ENCODE results near the gene EPO.
"Not testable (repeated sequence)": the region's sequence is repeated elsewhere in the genome, so short reads cannot be mapped to it uniquely, and the experiment has no call there.

Gene EPO

GRCh38 chr7:100744605-100745004 is 24.3 kb downstream of the EPO start:
- no peak for DNase-seq

- peak; percentile 55 for DNase-seq
These were observed 24.9 kb downstream of the EPO start for GRCh38 chr7:100745184-100745583.

- DNase-seq, result no peak
These were observed 32.7 kb downstream of the EPO start for GRCh38 chr7:100752994-100753393.

- DNase-seq, result no peak
These were observed 33.5 kb downstream of the EPO start for GRCh38 chr7:100753750-100754149.

GRCh38 chr7:100759357-100760171 is 39.3 kb downstream of the EPO start:
- DNase-seq, result no peak

GRCh38 chr7:100762841-100763240 is 42.6 kb downstream of the EPO start:
- DNase-seq, result not testable (repeated sequence)

- no peak for DNase-seq
These were observed 43.4 kb downstream of the EPO start for GRCh38 chr7:100763556-100764140.

GRCh38 chr7:100764841-100765240 is 44.6 kb downstream of the EPO start:
- DNase-seq, result no peak

GRCh38 chr7:100765250-100765649 is 45.0 kb downstream of the EPO start:
- no peak for DNase-seq

- DNase-seq, result no peak
These were observed 48.5 kb downstream of the EPO start for GRCh38 chr7:100768784-100769183.

Data from NCI-H69 (cell line).